HG02623 (cell line): ENCODE measurements around the gene MYH15.

ENCODE experiments used
- ATAC-seq: cut with Tn5 transposase; IDR thresholded peaks from one replicate; pipeline ENCODE4 v1.9.1; 2021; ENCODE audit warnings: moderate library complexity; ENCODE audit not compliant: unreplicated experiment

Gene MYH15

GRCh38 chr3:108342837-108343486, 167.4 kb downstream of the MYH15 start:
- peak; percentile 73 for ATAC-seq

GRCh38 chr3:108341911-108342310, 168.5 kb downstream of the MYH15 start:
- ATAC-seq: no peak

- ATAC-seq: peak; percentile 32
Observed at GRCh38 chr3:108338901-108339545, 171.4 kb downstream of the MYH15 start.

GRCh38 chr3:108334701-108335100, 175.7 kb downstream of the MYH15 start:
- ATAC-seq: no peak

- ATAC-seq: no peak
Observed at GRCh38 chr3:108333961-108334360, 176.4 kb downstream of the MYH15 start.

GRCh38 chr3:108331792-108332191, 178.6 kb downstream of the MYH15 start:
- ATAC-seq: no peak
